Measurements from ENCODE around the gene NFKBIZ. TPM values are rescaled to one million over a fixed set of nuclear protein-coding genes. Genes with fewer than 3 reads are reported as not detected.

NFKBIZ gene
- total RNA-seq, 1 donor from 2014 or later, result 14.7 TPM

GRCh38 chr3:101836160-101836559, 13.2 kb upstream of the NFKBIZ start:
- no peaks in the 10 kb centered on the region for H3F3A ChIP-seq (ENCODE audit: low read depth)
- no peaks in the 10 kb centered on the region for H3K9me3 ChIP-seq (ENCODE audit: low read depth)
- Mint-ChIP-seq H3K4me3 (no peak overlapping the region), H3K27ac (no peak overlapping the region), H3K36me3 (no peaks in the 10 kb centered on the region), H3K4me1 (no peaks in the 10 kb centered on the region), H3K9me3 (no peaks in the 10 kb centered on the region), H3K27me3 (ENCODE audit: insufficient read depth, low read depth) (peaks cover 2% of the 10 kb centered on the region)
- no peaks in the 10 kb centered on the region for H3K79me2 ChIP-seq (ENCODE audit: low read depth)
- H3K4me1 ChIP-seq, result no peaks in the 10 kb centered on the region
- no peak overlapping the region for H2AFZ ChIP-seq (replicated peaks)
- TF ChIP-seq EZH2phosphoT487 (IDR thresholded peaks at IDR 0.05) (no peak), EZH2 (IDR thresholded peaks at IDR 0.05) (no peak)
- TF ChIP-seq, protein P1, sequence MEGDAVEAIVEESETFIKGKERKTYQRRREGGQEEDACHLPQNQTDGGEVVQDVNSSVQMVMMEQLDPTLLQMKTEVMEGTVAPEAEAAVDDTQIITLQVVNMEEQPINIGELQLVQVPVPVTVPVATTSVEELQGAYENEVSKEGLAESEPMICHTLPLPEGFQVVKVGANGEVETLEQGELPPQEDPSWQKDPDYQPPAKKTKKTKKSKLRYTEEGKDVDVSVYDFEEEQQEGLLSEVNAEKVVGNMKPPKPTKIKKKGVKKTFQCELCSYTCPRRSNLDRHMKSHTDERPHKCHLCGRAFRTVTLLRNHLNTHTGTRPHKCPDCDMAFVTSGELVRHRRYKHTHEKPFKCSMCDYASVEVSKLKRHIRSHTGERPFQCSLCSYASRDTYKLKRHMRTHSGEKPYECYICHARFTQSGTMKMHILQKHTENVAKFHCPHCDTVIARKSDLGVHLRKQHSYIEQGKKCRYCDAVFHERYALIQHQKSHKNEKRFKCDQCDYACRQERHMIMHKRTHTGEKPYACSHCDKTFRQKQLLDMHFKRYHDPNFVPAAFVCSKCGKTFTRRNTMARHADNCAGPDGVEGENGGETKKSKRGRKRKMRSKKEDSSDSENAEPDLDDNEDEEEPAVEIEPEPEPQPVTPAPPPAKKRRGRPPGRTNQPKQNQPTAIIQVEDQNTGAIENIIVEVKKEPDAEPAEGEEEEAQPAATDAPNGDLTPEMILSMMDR (IDR thresholded peaks at IDR 0.05), result no peak
- no peaks in the 10 kb centered on the region for H4K20me1 ChIP-seq (ENCODE audit: low read depth)
- H3K9ac ChIP-seq, result no peak overlapping the region
- no peak overlapping the region for H3K4me2 ChIP-seq
- H3K27ac ChIP-seq, result no peak overlapping the region
- H3K4me3 ChIP-seq, result no peak overlapping the region
- no peaks in the 10 kb centered on the region for H3K36me3 ChIP-seq
- DNase-seq (ENCODE audit: low spot score), result no peak
- no peaks in the 10 kb centered on the region for H3K27me3 ChIP-seq

DNA sequence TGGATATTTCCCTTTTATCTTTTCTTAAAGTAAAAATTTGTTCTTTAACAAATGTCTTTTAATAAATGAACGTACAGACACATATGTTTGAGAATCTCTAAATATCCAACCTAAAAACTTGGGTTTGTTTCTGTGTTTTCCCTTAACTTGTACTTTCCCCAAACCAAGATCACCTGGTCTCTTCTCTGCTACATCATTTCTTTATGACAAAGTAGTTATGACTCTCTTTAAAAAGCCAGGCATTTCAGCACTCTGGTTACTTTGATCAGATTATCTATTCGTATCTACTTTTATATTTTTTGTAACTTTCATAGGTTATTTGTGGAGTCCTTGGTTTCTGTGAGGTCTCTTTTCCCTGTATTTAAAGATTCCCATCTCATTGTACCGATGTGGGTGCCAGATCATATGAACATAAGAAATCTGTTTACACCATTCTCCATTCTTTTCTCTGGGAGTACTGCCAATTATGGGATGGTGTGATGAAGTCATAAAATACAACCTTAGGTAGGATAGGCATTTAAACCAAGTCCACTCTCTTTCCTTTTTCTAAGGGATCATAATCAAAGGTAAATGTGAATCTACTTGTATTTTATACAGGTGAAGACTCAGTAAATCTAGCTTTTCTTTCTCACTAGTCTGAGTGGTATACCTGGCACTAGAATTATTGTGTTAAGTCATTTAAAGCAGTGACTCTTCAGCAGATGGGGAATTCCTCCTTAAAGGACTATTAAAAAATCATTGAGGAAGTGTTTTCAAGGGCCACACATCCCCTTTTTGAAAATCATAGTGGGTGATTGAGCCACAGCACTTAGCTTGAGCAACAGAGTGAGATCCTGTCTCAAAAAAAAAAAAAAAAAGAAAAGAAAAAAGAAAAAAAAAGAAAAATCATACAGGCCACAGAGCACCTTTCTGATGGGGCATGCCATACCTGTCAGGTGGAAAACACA, 12.4 kb upstream of the NFKBIZ start:
- Histone ChIP-seq H2AFZ (replicated peaks) (no peak overlapping the region), H3K4me3 (no peak overlapping the region), H3K4me2 (no peak overlapping the region), H3K9me3 (ENCODE audit: low read depth) (no peaks in the 10 kb centered on the region), H3K27ac (no peak overlapping the region), H3F3A (ENCODE audit: low read depth) (no peaks in the 10 kb centered on the region), H3K79me2 (ENCODE audit: low read depth) (no peaks in the 10 kb centered on the region), H3K4me1 (peaks cover 3% of the 10 kb centered on the region), H3K36me3 (no peaks in the 10 kb centered on the region), H3K9ac (no peak overlapping the region), H4K20me1 (ENCODE audit: low read depth) (no peaks in the 10 kb centered on the region), H3K27me3 (no peaks in the 10 kb centered on the region)
- H3K27me3 Mint-ChIP-seq (ENCODE audit: insufficient read depth, low read depth), result peaks cover 2% of the 10 kb centered on the region
- no peak overlapping the region for H3K27ac Mint-ChIP-seq
- no peak overlapping the region for H3K4me3 Mint-ChIP-seq
- DNase-seq (ENCODE audit: low spot score), result no peak
- no peaks in the 10 kb centered on the region for H3K9me3 Mint-ChIP-seq
- TF ChIP-seq EZH2 (IDR thresholded peaks at IDR 0.05) (no peak), EZH2phosphoT487 (IDR thresholded peaks at IDR 0.05) (no peak)
- TF ChIP-seq, protein P1 (IDR thresholded peaks at IDR 0.05), result no peak
- H3K4me1 Mint-ChIP-seq, result peaks cover 1% of the 10 kb centered on the region
- no peaks in the 10 kb centered on the region for H3K36me3 Mint-ChIP-seq

GRCh38 chr3:101838691-101839090, 10.6 kb upstream of the NFKBIZ start:
- DNase-seq (ENCODE audit: low spot score), result no peak
- Histone ChIP-seq H3K9ac (no peak overlapping the region), H3K27me3 (no peaks in the 10 kb centered on the region), H4K20me1 (ENCODE audit: low read depth) (no peaks in the 10 kb centered on the region), H3K9me3 (ENCODE audit: low read depth) (no peaks in the 10 kb centered on the region), H3K79me2 (ENCODE audit: low read depth) (no peaks in the 10 kb centered on the region), H3F3A (ENCODE audit: low read depth) (peaks cover 3% of the 10 kb centered on the region), H2AFZ (replicated peaks) (no peak overlapping the region), H3K27ac (no peak overlapping the region), H3K36me3 (no peaks in the 10 kb centered on the region), H3K4me2 (no peak overlapping the region), H3K4me3 (no peak overlapping the region), H3K4me1 (peaks cover 11% of the 10 kb centered on the region)
- no peak overlapping the region for H3K4me3 Mint-ChIP-seq
- peaks cover 3% of the 10 kb centered on the region for H3K27me3 Mint-ChIP-seq (ENCODE audit: insufficient read depth, low read depth)
- no peak for TF ChIP-seq EZH2phosphoT487 (IDR thresholded peaks at IDR 0.05)
- TF ChIP-seq, protein P1 (IDR thresholded peaks at IDR 0.05), result no peak
- no peak for TF ChIP-seq EZH2 (IDR thresholded peaks at IDR 0.05)
- no peak overlapping the region for H3K27ac Mint-ChIP-seq
- peaks cover 7% of the 10 kb centered on the region for H3K4me1 Mint-ChIP-seq
- peaks cover 3% of the 10 kb centered on the region for H3K9me3 Mint-ChIP-seq
- H3K36me3 Mint-ChIP-seq, result peaks cover 2% of the 10 kb centered on the region
